ENCODE results near the gene CBX5.

The CBX5 gene

GRCh38 chr12:54220567-54220966 lies 59.4 kb downstream of the CBX5 start:
- TF ChIP-seq FOXP2 (optimal IDR thresholded peaks at IDR 0.05; ENCODE audit: borderline replicate concordance, extremely low read depth, extremely low read length, insufficient read depth) (no peak), TAF1 (IDR thresholded peaks at IDR 0.05; ENCODE audit: borderline replicate concordance, insufficient read depth, low read length) (no peak), POLR2AphosphoS5 (IDR thresholded peaks at IDR 0.05; ENCODE audit: low read depth, low read length) (no peak), SIN3A (IDR thresholded peaks at IDR 0.05; ENCODE audit: borderline replicate concordance, insufficient read depth, low read length) (no peak), REST (IDR thresholded peaks at IDR 0.05; ENCODE audit: insufficient read depth in 1 of 2, low read depth in 2 of 2, low read length in 2 of 2) (no peak)

- TF ChIP-seq SIN3A (IDR thresholded peaks at IDR 0.05; ENCODE audit: borderline replicate concordance, insufficient read depth, low read length): no peak
- no peak for TF ChIP-seq TAF1 (IDR thresholded peaks at IDR 0.05; ENCODE audit: borderline replicate concordance, insufficient read depth, low read length)
- no peak for TF ChIP-seq POLR2AphosphoS5 (IDR thresholded peaks at IDR 0.05; ENCODE audit: low read depth, low read length)
- TF ChIP-seq FOXP2 (optimal IDR thresholded peaks at IDR 0.05; ENCODE audit: borderline replicate concordance, extremely low read depth, extremely low read length, insufficient read depth): no peak
Observed at GRCh38 chr12:54220092-54220557, 59.8 kb downstream of the CBX5 start.

- TF ChIP-seq SIN3A (IDR thresholded peaks at IDR 0.05; ENCODE audit: borderline replicate concordance, insufficient read depth, low read length): no peak
- TF ChIP-seq FOXP2 (optimal IDR thresholded peaks at IDR 0.05; ENCODE audit: borderline replicate concordance, extremely low read depth, extremely low read length, insufficient read depth): no peak
- no peak for TF ChIP-seq POLR2AphosphoS5 (IDR thresholded peaks at IDR 0.05; ENCODE audit: low read depth, low read length)
- TF ChIP-seq REST (IDR thresholded peaks at IDR 0.05; ENCODE audit: insufficient read depth in 1 of 2, low read depth in 2 of 2, low read length in 2 of 2): no peak
- TF ChIP-seq TAF1 (IDR thresholded peaks at IDR 0.05; ENCODE audit: borderline replicate concordance, insufficient read depth, low read length): no peak
Observed at GRCh38 chr12:54217774-54218241, 62.1 kb downstream of the CBX5 start.

- 0 out of 2 replicates have a peak, but pooled peaks have one; percentile 24 for TF ChIP-seq SIN3A (IDR thresholded peaks at IDR 0.05; ENCODE audit: borderline replicate concordance, insufficient read depth, low read length)
- TF ChIP-seq REST (IDR thresholded peaks at IDR 0.05; ENCODE audit: insufficient read depth in 1 of 2, low read depth in 2 of 2, low read length in 2 of 2): no peak
- TF ChIP-seq POLR2AphosphoS5 (IDR thresholded peaks at IDR 0.05; ENCODE audit: low read depth, low read length): no peak
Observed at GRCh38 chr12:54216797-54217661, 62.9 kb downstream of the CBX5 start.

- TF ChIP-seq REST (IDR thresholded peaks at IDR 0.05; ENCODE audit: insufficient read depth in 1 of 2, low read depth in 2 of 2, low read length in 2 of 2): no peak
- TF ChIP-seq POLR2AphosphoS5 (IDR thresholded peaks at IDR 0.05; ENCODE audit: low read depth, low read length): no peak
- TF ChIP-seq TAF1 (IDR thresholded peaks at IDR 0.05; ENCODE audit: borderline replicate concordance, insufficient read depth, low read length): no peak
- TF ChIP-seq FOXP2 (optimal IDR thresholded peaks at IDR 0.05; ENCODE audit: borderline replicate concordance, extremely low read depth, extremely low read length, insufficient read depth): no peak
- TF ChIP-seq SIN3A (IDR thresholded peaks at IDR 0.05; ENCODE audit: borderline replicate concordance, insufficient read depth, low read length): no peak
Observed at GRCh38 chr12:54215989-54216796, 63.7 kb downstream of the CBX5 start.
